T-helper 2 cell treated with Interferon-gamma antibody and Interleukin-4, amounts not matched to agents 100 ng/mL and 5 ng/mL, for 36 hours (primary cell): ENCODE results near the gene SDR39U1. TPM values are rescaled to one million over a fixed set of nuclear protein-coding genes. Genes with fewer than 3 reads are reported as not detected.

Experiments
- intact Hi-C: fragments of 100-400 bp; cut with micrococcal nuclease; formaldehyde crosslinking; loops from one replicate; pipeline ENCODE4 v1.15.1; 2023
- total RNA-seq: library from RNA; stranded (reverse); gene quantifications from 2 replicates; pipeline ENCODE4 v1.2.3, GENCODE V29; 2022

The SDR39U1 gene
- total RNA-seq, 1 donor from 2014 or later, result 48.2 TPM

DNA sequence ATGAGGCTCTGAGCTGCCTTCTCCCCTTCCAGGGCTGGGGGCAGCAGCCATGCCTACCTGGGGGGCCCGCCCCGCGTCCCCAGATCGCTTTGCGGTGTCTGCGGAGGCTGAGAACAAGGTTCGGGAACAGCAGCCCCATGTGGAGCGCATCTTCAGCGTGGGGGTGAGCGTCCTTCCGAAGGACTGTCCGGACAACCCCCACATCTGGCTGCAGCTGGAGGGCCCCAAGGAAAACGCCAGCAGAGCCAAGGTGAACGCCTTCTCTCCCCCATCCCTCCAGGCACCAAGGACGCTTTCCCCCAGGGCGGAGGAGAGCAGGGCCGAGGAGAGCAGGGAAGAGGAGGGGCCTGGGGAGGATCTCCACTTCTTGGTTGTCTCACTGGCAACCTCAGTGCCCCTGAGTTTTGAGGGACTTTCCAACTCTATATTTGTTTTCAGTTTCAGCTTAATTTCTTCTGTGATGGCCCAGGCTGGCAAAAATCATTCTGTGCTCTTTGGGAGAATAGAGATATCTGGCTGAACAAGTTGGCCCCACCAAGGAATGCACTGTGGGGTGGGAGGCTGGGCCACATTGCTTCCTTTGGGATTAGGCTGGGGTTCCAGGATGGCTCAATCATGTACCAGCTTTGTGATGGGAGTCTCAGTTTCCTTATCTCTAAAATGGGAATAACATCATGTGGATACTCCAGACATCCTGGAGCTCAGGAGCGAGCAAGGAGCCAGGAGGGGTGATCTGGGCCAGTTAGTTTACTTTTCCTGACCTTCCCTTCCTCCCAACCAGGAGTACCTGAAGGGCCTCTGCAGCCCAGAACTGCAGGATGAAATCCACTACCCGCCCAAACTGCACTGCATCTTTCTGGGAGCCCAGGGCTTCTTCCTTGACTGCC lies 11.7 kb downstream of the SDR39U1 start:
- intact Hi-C loops, result loop anchor here (1.0 to 10.0 kb wide), 7 partner anchors 11 to 316 kb away; partner anchors contain the start of genes DCAF11, LTB4R, LTB4R2 and NRL

DNA sequence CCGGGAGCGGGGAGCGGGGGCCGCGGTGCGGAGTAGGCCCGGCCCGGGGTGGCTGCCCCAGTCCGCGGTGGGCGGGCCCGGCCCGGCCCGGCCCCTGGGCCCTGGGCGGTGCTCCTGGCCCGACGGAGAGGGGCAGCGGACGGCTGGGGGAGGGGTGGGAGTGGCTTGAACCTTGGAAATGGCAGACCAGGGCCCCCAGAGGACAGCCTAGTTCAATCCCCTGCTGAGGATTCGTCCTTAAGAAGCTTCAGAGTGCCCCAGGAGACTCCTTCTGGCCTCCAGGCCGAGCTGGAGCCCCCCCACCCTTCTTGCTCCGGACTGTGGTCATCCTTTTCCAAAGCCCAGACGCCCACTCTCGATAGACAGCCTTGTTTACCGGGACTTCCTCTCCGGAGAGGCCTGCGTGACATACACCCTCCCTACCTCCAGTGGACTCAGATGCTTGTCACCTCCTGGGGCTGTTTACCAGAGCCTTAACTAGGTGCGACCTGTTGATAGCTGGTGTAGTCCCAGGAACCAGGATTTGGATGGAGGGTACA lies 12.4 kb downstream of the SDR39U1 start:
- intact Hi-C loops, result loop anchor here (5.0 to 10.0 kb wide), 2 partner anchors 118 to 315 kb away; partner anchors contain the start of genes DCAF11, LTB4R, LTB4R2 and NRL

DNA sequence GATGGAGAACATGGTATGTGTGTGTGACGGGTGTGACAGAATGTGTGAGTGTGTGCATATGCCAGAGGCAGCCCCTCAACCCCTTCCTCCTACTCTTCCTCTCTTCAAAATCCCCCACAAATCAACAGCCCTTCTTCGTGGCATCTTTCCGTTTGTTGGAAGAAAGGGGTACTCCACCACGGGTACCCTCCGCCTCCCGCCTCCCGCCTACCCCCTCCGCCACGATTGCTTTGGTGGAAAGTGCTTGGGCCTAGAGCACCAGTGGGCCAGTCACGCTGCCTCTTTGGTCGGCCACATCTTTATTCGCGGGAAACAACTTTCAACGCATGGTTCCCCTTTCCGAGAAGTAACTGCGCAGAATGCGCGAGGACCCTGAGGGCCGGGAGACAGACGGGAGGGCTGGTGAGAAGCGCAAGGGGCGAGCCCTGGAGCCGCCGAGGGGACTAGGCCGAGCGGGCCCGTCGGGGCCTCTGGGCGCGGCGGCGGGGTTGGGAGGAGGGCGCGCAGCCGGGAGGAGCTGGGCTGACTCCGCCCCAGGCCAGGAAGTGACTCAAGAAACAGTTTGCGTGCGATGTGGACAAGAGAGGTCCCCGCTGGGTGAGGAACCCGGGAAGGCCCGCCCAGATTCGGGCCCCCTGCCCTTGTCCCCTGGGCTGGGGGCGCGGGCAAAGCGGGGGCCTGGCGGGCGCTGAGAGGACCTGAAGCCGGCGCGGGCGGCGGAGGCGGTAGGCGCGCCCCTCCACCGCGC lies 13.0 kb downstream of the SDR39U1 start, which contains the start of the genes CBLN3 and KHNYN:
CBLN3 (minus strand) TSS at position 274 of the 748 bp plus-strand sequence. CDS start 614 bp downstream, outside the sequence.
KHNYN (plus strand) TSS at position 560 of the 748 bp plus-strand sequence. CDS start 777 bp downstream, outside the sequence.
- intact Hi-C loops, result loop anchor here (5.0 to 10.0 kb wide), 2 partner anchors 117 to 315 kb away; partner anchors contain the start of genes DCAF11, LTB4R, LTB4R2 and NRL

DNA sequence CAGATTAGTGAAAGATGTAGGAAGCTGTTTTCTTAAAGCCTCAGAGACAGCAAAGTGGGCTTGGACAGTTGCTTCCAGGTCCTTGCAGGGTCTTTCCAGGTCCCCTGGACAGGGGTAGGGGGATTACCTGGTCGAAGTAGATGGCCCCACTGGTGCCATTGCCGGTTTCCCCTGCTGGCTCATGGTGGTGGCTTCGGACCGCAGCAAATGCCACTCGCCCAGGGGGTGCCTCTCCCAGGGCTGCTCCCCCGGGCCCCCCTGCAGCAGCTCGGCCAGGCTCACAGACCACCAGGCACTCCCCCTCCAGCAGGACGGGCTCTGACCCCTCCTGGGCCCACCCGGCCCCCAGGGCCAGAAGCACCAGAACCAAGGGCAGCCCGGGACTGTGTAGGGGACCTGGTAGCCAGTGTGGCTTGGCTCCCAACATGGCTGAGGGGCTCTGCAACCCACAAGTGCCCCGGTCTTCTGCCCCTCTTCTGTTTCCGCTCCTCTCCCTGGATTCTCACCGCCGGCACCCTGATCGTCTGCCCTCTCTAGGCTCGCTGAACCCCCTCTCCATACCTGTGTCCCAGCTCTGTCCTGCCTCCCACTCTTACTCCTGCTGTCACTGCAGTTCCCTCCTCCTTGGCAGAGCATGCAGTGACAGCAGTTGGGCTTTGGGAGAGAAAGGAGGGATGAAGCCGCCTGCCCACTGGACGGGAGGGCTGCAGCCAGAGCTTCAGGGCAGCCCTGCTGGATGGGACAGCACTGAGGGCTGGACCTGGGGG lies 13.8 kb downstream of the SDR39U1 start:
- intact Hi-C loops, result no loop called here

DNA sequence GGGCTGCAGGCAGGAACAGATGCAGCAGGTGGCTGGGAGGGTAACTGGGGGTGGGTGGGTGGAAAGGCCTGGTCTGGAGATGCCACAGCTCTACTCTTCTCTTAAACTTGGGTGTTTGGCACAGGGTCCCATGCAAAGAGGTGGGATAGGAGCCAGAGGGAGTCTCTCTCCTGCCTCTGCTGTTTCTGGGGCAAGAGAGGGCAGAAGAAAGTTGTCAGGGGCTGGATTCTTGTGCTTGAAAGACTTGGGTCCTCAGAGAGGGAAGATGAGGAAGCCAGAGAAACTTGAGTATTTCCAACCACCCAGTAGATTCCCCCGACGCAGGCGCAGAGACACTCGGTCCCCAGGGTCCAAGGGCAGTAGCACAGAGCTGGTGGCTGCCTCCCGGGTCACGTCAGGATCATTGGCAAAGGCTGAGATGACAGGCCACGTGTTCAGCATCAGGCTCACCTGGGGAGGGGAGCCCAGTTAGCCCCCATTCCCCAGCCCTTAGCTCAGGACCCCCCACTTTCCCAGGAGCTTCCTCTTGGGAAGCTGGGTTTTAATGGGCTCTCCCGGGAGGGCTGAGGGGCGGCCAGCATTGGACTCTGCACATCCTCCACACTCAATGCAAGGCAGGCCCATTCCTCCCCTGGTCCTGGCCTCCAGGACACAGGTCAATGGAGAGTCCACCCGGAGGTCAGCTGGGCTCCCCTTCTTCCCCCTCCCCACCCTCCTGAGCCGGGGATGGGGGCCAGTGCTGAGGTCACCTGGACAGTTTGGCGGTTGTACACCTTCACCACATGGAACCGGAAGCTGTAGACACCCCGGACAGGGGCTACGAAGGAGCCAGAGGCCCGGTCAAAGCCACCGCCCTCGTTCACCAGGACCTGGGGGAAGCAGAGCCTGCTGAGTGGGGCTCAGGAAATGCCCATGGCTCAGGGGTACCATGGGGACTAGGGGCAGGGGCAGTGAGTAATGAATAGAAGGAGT lies 14.8 kb downstream of the SDR39U1 start:
- intact Hi-C loops, result no loop called here

DNA sequence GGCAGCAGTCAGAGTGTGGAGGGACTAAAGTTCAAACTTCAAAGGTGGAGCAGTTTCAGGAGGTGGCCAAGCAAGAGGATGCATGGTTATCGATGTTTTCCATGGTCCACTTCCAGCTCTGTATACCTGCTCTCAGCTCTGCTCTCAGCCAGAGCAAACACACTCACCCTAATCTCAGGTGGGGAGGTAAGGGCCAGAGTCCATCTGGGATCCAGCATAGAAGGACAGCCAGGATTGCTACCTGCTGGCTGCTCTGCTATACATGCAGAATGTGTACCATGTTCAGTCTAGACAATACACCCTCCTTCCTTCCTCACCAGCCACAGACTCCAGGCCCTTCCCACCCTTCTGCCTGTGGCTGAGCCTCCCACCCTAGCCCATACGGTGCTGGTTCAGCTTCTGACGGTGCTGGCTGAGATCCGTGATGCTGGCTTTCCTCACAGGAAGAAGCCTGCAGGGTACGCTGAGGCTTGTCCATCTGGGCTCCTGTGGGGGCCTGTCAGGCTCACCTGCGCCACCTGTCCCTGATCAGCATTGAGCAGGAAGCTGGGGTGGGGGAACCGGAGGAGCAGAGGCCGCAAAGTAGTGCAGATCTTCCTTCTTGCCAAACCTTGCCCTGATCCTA lies 15.6 kb downstream of the SDR39U1 start:
- intact Hi-C loops, result no loop called here

DNA sequence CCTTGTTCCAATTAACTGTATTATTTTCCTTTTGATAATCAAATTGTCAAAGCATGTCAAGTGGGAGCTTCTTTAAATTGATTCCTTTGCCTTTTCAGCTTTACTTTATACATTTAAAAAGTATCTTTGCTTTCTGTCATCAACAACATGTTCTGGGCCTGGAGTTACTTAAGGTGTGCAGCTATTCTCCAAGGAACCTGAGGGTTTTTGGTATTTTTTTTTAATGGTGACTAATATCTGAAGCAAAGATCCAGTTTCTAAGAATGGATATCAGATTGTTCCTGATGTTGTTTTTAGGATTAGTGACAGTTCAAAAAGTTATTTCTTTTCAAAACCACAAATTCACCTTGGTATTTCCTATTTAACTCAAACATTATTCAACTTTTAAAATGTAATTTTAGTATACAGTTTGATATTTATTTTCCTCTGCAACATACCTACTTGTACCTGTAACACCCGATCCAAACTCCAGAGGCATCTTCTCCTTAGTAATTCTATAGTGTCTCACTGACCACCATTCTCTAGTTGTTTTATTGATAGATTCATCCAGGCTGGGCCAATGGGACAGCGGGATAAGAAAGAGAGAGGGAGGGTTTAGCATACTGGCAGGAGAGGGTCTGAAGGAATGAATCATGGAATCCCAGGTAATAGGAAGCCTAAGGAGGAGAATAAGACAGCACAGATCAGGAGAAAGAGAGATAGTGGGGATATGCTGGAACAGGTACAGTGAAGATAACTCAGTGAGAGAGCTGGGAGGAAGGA lies 16.2 kb downstream of the SDR39U1 start:
- intact Hi-C loops, result no loop called here

DNA sequence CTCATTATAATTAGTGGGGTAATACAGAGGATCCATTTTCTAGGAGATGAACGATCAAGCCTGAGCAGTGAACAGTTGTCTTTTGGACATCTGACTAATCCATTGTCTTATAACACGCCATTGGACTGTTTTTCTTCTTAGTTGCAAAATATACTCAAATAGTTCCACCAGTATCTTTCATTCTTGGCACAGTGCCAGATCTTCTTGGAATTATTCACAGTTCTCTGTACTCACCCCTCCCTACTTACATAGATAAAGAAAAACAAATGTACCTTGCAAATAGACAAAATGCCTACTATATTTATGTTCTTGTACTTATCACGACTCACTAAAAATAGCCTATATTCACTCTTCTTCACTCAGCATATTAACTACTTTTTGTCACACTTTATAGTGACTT lies 16.9 kb downstream of the SDR39U1 start:
- intact Hi-C loops, result no loop called here

DNA sequence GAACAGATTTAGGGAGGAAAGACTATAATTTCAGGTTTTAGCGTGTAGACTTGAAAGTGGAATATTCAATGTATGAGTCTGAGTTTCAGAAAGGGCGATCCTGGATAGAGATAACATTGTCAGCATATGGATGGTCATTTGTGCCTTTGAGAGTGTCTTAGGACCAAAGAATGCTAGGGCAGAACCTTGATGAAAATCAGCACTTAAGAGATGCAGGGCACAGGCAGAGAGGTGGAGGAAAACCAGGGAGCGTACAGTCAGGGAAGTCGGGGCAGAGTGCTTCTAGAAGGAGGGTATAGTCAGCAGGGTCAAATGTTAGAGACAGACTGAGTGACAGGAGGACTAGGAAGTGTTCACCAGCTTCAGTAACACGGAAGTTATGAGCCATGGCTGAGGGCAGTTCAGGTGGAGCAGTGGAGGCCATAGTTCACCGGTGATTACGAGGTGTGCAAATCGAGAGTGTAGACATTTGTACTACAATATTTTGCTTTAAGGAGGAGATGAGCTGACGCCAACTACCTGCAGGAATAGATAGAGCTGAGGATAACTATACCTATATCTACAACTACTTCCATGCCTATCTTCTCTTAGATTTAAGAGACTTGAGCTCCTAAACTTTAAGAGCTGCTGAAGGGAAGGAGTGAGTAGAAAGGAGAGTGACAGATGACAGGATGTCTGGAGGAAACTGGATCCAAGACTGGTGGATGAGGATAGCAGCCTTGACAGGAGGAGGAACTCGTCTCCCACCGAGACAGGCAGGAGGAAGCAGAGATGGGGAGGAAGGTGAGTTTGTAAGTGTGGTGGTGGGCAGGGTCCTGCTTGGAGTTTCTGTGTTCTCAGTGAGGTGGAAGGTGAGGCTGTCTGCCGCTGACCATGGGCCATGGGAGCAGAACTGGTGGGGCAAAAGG lies 19.6 kb downstream of the SDR39U1 start:
- intact Hi-C loops, result no loop called here

DNA sequence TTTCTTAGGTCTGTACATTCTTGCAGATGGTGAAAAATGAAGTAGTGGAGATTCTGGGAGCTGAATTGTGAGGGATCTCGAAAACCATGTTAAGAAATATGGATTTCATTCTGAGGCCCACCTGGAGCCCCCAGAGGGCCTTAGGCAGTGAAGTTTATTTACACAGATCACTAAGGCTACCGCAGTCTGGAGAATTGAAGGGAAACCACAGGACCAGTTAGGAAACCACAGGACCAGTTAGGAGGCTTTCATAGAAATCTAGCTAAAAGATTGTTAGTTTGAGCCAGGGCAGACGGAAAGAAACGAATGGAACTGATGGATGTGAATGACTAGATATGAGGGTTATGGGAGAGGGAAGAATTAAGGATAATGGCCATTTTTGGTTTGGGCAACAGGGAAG lies 20.3 kb downstream of the SDR39U1 start:
- intact Hi-C loops, result no loop called here

DNA sequence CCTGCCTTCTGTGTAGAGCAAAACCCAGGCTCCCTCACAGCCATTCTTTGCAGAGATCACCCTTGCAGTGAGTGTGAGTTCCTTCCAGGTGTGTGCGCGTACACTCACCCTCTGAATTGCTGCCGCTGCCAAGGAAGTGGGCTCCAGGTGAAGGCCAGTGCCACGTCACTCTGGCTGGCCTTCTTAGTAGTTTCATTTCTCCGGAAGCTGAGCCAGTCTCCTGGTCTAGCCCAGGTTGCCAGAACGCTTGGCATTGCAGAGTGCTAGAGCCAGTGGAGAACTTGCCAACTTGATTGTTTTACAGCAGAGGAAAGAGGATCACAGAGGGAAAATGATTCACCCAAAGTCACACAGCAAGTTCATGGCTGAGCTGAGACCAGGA lies 24.1 kb downstream of the SDR39U1 start:
- intact Hi-C loops, result no loop called here

DNA sequence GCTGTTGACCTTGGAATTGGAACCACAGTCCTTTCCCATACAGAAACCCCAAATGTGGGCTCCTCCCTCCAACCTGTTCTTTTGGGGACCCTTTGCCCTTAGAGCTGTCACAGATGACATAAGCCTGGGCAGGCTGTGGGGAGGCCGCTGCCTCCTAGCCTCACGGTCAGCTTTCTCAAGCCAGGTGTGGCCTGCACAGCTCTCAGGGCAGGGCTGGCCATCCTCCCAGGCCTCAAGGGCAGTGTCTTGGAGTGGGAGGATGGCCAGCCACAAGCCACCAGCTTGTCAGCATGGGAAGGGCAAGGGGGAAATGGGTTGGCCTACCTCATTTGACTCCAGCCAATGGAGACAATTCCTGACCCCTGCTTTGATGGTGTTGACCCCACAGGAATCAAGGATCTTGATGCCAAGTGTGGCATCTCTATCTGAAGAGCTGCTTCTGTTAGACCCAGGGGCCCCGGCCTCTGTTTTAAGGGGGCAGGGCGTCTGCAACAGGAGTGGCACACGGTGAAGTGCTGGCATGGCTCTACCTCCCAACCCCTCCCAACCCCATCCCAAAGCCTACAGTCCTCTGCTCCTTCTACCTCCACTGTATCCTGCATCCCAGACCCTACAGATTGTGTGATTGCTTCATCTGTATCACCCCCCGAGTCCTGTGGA lies 24.6 kb downstream of the SDR39U1 start:
- intact Hi-C loops, result no loop called here

DNA sequence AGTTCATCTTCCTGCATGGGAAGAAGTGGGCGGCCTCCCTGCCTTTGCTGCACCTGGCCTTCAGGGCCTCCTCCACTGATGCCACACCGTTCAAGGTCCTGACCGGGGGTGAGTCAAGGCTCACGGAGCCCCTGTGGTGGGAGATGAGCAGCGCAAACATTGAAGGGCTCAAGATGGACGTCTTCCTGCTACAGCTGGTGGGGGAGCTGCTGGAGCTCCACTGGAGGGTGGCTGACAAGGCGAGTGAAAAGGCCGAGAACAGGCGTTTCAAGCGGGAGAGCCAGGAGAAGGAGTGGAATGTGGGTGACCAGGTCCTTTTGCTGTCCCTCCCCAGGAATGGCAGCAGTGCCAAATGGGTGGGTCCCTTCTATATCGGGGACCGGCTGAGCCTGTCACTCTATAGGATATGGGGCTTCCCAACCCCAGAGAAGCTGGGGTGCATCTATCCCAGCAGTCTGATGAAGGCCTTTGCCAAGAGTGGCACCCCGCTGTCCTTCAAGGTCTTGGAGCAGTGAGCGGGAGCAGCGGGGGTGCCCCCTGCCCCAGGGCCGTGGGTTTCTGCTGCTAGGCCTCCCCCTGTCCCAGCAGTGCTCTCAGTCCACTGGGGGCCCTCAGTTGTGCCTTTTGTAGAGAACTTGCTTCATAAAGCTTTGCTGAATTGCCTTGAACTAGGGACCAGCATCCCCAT lies 25.5 kb downstream of the SDR39U1 start:
- intact Hi-C loops, result no loop called here

DNA sequence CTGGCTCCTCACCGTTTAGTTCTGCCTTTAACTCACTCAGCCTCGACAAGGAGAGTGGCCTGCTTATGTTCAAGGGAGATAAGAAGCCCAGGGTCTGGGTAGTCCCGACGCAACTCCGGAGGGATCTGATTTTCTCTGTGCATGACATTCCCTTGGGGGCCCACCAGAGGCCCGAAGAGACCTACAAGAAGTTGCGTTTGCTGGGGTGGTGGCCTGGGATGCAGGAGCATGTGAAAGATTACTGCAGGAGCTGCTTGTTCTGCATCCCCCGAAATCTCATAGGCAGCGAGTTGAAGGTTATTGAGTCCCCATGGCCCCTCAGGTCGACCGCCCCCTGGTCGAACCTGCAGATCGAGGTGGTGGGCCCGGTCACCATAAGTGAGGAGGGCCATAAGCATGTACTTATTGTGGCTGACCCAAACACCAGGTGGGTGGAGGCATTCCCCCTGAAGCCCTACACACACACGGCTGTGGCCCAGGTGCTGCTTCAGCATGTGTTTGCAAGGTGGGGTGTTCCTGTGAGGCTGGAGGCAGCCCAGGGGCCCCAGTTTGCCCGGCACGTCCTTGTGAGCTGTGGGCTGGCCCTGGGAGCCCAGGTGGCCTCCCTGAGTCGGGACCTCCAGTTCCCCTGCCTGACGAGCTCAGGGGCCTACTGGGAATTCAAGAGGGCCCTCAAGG lies 26.2 kb downstream of the SDR39U1 start:
- intact Hi-C loops, result no loop called here

DNA sequence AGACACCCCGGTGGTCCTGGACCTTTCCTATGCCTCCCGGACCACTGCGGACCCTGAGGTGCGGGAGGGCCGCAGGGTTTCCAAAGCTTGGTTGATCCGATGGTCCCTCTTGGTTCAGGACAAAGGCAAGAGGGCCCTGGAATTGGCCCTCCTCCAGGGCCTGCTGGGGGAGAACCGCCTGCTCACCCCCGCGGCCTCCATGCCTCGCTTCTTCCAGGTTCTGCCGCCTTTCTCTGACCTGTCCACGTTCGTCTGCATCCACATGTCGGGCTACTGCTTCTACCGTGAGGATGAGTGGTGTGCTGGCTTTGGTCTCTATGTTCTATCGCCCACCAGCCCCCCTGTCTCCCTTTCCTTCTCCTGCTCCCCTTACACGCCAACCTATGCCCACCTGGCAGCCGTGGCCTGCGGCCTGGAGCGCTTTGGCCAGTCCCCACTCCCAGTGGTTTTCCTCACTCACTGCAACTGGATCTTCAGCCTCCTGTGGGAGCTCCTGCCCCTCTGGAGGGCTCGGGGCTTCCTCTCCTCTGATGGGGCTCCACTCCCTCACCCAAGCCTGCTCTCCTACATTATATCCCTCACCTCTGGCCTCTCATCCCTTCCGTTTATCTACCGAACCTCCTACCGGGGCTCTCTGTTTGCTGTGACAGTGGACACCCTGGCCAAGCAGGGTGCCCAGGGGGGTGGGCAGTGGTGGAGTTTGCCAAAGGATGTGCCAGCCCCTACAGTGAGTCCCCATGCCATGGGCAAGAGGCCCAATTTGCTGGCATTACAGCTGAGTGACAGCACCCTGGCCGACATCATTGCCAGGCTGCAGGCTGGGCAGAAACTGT lies 26.9 kb downstream of the SDR39U1 start:
- intact Hi-C loops, result no loop called here
